NCI-H1048 (cell line): Measurements from ENCODE around the gene CCDC141.

Experiments
- DNase-seq: peaks from one replicate; lab custom pipeline; 2025; lab: John Stamatoyannopoulos, UW

The CCDC141 gene

DNA sequence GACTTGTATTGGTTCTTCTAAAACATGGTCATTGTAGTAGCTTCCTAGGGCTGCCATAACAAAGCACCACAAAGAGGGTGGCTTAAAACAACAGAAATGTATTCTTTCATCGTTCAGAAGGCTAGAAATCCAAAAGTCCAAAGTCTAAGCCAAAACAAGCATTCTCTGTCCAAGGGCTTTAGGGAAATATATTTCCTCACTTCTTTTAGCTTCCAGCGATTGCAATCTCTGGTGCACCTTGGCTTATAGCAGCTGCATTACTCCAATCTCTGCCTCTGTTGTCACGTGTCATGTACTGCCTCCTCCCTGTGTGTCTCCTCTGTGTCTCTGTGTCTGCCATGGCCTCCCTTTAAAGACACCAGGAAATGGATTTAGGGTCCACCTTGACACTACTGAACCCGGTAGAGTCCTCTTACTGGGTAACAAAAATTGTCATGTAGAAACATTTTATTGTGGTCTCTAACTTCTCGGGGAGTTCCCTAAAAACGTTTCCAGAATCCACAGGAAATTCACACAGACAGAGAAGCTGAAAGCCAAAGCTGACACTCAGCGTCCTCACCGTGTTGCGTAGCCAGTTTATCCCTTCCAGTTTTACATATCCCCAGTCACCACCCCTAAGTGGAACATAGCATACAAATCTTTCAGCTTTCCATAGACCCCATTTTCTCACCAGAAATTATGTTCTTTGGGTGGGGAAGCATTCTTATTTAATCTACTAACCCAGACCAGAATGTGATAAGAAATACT is 222.0 kb downstream of the CCDC141 start:
- DNase-seq, result no peak

DNA sequence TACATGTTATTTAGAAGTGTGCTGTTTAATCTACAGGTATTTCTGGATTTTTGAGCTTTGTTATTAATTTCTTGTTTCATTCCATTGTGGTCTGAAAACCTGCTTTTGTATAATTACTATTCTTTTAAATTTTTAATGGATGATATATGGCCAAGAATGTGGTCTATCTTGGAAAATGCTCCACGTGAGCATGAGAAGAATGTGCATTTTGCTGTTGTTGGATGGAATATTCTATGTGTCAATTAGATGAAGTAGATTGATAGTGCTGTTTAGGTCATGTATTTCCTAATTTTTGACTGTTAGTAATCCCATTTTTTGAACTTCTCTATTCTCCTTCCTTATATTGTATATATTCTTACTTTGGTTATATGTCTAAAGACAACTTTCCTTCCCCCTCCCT is 222.8 kb downstream of the CCDC141 start:
- no peak for DNase-seq

DNA sequence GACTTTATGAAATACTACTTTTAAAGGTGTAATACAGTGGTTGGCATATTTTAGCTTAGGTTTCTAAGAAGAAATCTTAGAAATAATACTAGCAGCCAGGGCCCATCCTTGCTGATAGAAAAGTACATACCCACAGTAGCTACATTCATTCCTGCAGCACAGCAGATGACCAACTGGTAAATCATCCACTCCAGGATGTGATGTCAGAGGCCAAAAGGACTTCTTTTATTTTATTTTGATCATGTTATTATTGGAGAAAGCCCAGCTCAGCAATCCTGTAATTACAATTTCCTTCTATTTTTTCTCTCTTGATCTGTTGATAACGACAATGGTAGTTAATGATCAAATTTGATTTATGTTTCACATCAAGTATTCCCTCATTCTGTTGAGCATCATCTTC is 224.8 kb downstream of the CCDC141 start:
- DNase-seq, result no peak

DNA sequence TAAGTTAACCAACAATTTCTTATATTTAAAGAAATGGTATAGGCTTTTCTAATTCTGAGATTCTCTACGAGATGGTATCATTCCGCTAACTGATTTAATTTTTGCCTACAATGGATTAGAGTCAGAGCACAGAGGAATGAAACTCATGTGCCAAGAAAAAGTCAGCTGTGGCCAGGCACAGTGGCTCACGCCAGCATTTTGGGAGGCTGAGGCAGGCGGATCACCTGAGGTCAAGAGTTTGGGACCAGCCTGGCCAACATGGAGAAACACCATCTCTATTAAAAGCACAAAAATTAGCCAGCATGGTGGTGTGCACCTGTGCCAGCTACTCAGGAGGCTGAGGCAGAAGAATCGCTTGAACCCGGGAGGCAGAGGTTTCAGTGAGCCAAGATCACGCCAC is 225.8 kb downstream of the CCDC141 start:
- DNase-seq, result no peak

DNA sequence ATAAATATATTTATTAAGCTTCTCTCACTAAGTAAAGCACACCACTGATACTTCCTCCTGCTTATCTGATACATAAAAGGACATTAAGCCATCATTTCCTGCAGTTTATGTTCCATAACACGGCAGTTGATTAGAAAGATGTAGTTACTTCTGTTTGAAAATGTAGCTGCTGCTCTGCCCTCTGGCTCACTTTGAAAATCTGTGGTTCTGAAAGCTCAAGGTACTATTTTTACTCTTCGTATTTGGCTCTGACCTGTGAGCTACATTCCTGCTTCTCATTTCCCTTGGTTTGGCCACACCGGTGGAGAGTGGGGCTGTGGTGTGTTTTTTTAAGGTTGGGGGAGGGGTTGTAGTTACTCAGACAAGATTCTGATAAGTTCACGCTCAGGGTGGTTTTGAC is 229.9 kb downstream of the CCDC141 start:
- no peak for DNase-seq

DNA sequence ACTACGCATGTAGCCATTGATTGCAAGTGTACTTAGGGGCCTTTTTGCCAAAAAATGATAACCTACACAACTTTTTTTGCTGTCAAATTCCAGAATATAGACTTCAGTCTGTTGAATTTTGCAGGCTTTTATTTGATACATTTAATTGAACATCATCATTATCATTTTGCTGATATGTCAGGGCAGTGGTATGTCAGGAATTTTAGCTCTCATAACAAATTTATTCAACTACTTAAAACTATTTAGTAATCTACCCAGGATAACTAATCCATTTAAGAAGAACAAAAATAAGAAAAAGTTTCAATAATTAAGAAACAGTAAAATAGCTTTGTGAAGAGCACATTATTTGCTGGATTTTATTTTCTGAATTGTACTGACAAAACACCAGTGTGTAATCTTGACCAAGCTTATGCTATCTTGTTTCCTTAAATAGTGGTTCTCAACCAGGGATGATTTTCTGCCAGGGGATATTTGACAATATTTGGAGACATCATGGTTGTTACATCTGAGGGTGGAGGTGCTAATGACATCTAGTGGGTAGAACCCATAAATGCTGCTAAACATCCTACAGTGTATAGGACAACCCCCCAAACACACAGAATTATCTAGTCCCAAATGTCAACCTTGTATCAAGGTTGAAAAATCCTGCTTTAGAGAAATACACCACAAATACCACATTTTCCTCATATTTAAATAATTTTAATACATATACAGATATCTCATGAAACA is 230.6 kb downstream of the CCDC141 start:
- DNase-seq, result no peak

DNA sequence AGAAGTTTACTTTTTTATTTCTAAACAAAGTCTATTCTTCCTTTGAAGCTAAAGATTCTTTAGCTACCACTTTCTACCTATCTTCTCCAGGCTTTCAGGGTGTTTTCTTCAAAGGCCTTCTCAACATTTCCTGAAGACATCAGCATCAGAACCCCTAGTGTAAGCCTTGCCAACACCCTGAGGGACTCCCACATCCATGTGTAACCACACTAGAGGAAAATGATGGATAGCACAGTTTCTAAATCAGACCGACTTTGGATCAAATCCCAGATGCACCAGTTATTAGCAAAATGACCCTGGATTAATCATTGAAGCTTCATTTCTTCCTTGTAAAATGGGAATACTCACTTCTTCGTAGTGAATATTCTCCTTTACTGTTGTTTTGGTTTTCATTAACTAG is 238.0 kb downstream of the CCDC141 start:
- DNase-seq, result no peak

DNA sequence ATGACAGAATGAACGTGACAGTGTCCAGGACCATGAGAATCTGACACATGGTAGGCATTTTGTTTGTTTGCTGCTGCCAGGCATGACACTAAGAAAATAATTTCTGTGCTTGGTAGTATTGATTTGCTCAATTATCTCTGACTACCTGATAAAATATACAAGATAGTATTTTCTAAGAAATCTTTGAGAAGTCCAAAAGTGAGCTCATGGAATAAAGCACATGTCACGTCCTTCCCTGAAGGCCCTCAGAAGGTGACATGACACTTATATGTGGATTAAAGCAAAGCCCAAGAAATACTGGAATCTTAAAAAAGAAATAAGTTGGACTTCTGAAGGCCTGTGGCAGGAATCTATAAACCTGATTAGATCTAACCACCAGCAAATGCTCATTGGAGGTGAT is 238.9 kb downstream of the CCDC141 start:
- no peak for DNase-seq

DNA sequence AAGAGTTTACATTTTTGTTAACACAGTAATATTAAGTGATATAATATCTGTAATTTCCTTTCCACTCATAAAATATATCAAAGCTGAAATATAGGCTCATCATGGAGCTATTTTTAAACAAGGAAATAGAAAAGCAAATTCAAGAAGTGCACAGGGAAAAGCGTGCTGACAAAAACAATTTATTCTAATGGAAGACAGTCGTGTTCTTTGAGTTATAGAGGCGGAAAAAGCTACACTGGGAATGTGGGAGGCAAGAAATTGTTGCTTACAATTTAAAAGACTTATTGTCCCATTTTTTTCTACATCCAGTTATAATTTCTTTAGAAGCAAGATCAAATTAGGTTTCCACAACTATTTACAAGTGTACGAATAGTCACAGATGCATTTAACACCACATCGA is 239.5 kb downstream of the CCDC141 start:
- DNase-seq, result no peak

DNA sequence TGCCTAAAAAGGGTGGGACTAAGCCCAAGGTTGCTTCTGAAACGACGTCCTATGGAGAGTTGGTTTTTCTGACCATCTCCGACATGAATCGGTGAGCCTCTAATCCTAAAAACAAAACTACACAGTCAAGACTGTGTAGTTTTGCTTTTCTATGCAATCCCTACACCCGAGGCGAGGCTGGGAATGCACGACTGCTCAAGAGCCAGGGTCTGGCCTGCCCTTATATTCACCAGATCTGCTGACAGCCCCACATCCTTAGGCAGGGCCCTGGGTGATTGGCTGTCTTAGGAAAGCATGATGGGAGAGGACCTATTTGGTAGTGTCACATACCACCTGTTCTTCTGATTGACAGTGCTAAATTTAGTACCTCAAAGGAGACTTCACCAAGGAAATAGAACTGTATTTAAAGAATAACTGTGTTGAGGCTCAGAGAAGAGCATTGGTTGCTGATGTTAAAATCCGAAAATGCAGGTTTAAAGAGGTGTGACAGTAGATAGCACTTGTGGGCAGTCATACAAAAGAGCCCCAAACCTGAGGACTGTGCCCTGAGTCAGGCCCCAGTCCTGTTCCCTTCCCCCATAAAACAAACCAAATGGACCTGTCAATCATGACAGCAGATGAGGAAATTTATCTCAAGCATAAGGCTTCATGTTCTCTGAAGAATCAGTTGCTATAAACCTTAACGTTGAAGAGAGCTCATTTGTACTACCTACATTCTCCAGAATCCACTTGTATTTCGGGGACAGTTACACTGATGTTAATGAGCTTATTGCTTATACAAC is 242.5 kb downstream of the CCDC141 start, which contains the start of gene TTN:
TTN (minus strand) TSS at position 197 of the 782 bp plus-strand sequence. CDS start 2,781 bp downstream, outside the sequence.
- no peak for DNase-seq

DNA sequence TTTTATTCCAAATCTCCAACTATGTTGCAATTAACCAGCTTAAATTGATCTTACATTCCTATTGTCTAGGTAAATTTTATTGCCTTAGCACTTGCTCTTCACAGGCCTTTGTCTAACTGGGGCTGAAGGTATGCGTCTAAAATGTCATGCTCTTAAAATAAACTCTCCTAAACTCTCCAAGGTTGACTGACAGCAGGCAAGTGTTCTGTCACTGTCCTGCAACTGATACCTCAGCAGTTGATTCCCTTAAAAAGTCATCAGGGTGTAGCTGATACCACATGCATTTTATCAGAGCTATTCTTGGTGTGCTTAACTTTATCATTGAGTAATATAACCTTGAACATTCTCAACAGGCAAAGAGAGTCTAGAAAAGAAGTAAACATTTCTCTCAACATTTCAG is 243.4 kb downstream of the CCDC141 start:
- no peak for DNase-seq

DNA sequence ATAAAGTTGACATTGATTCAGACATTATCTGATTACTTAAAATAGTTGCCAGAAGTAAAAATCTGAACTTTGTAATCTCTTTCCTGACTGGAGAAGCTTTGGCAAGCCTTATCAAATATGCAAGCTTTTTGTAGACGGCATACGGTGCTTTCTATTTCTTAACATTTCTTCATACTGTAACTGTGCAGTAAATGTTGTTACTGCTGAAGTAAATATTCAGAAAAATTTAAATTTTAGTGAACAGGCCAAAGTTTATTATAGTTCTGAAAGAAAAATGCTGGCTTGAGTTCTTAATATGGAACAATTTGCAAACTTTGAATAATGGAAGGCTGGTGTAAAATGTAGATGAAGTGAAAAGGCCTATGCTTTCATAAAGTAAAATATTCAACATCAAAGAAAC is 244.5 kb downstream of the CCDC141 start:
- no peak for DNase-seq

DNA sequence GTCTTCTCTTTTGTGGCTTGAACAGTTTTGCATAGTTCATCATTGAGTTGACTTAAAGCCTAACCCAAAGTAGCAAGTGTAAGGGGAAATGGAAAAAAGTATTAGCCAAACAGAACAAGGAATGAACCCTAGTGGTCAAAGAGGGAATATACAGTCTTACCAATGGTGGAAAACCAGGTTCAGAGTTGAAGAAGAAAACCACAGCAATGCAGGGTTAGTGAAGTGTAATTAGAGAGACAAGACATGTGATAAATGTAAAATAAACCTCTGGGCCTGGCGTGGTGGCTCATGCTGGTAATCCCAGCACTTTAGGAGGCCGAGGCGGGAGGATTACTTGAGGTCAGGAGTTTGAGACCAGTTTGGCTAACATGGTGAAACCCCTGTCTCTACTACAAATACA is 245.1 kb downstream of the CCDC141 start:
- no peak for DNase-seq

DNA sequence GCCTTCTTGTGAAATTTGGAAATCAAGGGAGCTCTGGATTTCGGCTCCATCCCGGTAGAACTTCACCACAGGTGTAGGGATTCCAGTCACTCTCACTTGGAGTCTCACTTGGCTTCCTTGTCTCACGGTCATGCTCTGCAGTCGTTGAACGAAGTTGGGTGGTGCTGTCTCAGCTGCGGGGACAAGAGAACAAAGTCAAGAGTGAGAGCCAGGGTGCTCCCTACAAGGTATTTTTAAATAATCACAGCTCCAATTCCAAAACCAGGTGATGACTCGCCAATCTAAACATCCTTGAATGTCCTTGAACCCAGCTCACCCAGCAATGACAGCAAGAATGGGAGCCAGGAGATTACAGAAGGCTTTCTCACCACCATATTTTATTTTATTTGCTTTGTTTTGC is 249.4 kb downstream of the CCDC141 start:
- DNase-seq, result no peak

DNA sequence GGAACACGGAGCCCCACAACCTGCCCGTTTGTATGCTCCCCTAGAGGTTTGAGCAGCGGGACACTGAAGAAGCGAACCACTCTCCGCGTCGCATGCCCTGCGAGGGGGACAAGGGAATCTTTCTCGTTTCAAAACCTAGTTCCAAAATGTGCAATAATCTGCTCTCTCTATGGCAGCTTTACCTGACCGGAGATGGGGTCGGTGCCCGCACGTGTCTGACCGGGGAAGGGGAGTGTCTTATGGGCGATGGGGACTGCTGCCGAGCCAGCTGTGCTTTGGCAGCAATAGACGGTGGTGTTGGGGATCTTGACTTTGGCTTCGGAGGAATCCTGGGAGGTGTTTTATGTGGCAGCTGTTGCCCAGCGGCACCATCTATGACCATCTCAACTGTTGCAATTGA is 250.6 kb downstream of the CCDC141 start:
- DNase-seq, result no peak

DNA sequence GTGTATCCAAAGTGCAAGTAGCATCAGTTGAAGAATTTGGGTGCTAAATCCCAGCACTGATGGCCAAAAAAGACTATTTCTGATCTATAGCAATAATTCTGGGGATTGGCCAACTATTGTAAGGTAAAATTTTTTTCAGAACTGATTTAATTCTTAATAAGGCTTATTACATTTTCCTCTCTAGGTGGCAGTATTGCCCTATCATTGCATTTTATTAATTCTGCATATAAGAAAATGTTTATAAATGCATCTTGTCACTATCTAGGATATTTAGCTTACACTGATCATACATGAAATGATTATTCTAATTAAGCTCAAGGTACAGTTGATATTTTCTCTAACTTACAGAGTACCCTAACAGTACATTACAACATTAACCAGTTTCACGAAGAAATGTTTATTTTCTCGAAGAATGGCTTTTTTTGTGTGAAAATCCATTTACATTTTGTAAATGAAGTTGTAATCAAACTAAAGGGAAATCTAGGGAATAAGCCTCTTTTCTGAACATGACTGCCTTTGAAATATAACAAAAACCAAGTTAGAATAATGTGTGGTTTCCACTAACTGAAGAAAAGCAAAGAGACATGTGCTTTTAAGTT is 253.8 kb downstream of the CCDC141 start:
- peak; percentile 16 for DNase-seq

DNA sequence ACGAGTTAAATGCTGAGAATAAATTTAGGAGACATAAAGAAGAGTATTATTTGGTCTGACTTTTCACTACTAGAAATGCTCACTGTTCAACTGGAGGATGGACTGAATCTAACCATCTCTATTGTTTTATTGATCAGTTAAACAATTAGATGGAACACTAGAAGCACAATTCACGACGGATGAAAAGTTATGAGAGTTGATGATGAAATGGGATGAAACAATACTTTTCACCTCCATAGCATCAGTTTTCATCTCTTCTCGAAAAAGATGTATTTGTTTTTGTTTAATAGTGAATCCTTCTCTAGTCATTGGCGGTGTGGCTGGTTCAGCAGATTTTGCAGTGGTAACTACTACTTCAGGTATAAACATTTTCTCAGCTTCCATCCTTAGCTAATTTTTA is 262.0 kb downstream of the CCDC141 start:
- DNase-seq, result no peak

DNA sequence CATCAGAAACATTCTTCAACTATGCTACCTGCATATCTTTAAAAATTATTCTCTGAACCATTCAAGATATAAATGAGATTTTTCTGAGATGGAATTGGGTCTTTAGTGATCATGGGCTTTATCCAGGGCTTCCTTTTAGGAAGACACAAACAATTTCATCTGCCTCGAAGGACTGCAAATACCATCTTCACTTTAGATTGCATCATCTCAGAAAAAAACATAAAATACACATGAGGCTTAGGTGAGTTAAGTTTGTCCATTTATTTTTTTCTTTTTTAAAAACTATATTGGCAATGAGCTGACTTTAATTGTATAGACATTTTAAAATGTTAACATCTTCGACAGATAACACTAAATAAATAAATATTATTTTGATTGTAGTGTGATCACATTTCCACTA is 262.8 kb downstream of the CCDC141 start:
- no peak for DNase-seq

DNA sequence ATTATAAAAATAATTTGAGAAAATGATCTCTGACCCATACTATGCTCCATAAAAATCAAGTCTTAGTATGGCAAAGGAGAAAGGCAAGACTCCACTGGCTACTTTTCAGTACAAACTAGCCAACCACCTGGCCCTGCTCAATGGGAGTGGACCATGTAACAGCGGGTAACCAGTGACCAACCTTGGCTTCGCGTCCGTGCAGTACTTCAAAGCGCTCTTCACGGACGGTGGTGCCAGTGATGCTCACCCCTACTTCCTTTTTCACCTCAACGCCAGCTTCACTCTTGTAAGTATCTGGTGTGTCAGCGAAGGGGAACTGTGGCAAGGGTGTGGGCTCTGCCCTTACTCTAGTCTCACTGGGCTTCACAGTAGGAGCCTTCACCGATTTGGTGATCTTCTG is 266.0 kb downstream of the CCDC141 start:
- DNase-seq, result no peak

DNA sequence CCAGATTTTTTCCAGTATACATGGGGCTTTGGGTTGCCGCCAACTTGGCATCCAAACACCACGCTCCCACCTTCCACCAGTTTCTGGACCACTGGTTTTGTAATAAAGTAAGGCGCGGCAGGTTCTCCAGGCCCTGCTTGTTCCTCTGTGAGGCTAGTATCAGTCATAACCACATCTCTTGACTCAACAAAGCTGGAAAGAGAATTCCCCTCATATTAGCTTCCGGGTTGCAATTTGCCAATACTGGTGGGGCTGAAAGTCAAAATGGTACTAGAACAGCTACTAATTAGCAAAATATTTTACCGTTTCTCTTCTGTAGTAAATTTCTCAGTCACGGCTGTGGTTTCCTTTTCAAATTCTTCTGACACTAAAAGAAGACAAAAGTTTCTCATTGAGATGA is 267.7 kb downstream of the CCDC141 start:
- DNase-seq, result no peak
